DMS 273 (cell line): ENCODE measurements around the gene KCNJ6.
"Not testable (repeated sequence)": the region's sequence is repeated elsewhere in the genome, so short reads cannot be mapped to it uniquely, and the experiment has no call there.

Experiments
- DNase-seq: peaks from one replicate; lab custom pipeline; 2025; ENCODE audit not compliant: unreplicated experiment; lab: John Stamatoyannopoulos, UW

The KCNJ6 gene

GRCh38 chr21:37916310-37917051, at the start of gene KCNJ6:
TSS of gene KCNJ6 (minus strand) at chr21:37916457. CDS start at chr21:37840682, 75,775 bp downstream.
- DNase-seq, result peak; percentile 95

GRCh38 chr21:37965088-37965805, 49.0 kb upstream of the KCNJ6 start:
- DNase-seq, result no peak

- DNase-seq, result no peak
These were observed 42.3 kb upstream of the KCNJ6 start for GRCh38 chr21:37958537-37958936.

- no peak for DNase-seq
These were observed 40.5 kb upstream of the KCNJ6 start for GRCh38 chr21:37956772-37957171.

GRCh38 chr21:37945036-37945435, 28.8 kb upstream of the KCNJ6 start:
- DNase-seq, result no peak

- DNase-seq, result no peak
These were observed 28.2 kb upstream of the KCNJ6 start for GRCh38 chr21:37944496-37944895.

GRCh38 chr21:37940691-37941090, 24.4 kb upstream of the KCNJ6 start:
- no peak for DNase-seq

GRCh38 chr21:37939838-37940237, 23.6 kb upstream of the KCNJ6 start:
- DNase-seq, result no peak

GRCh38 chr21:37939251-37939650, 23.0 kb upstream of the KCNJ6 start:
- DNase-seq, result no peak

GRCh38 chr21:37937668-37938067, 21.4 kb upstream of the KCNJ6 start:
- no peak for DNase-seq

- no peak for DNase-seq
These were observed 19.9 kb upstream of the KCNJ6 start for GRCh38 chr21:37936010-37936785.

GRCh38 chr21:37932936-37933335, 16.7 kb upstream of the KCNJ6 start:
- no peak for DNase-seq

GRCh38 chr21:37927711-37928110, 11.5 kb upstream of the KCNJ6 start:
- no peak for DNase-seq

- no peak for DNase-seq
These were observed 4.8 kb upstream of the KCNJ6 start for GRCh38 chr21:37921091-37921490.

GRCh38 chr21:37920302-37920701, 4.0 kb upstream of the KCNJ6 start:
- DNase-seq, result not testable (repeated sequence)

GRCh38 chr21:37917612-37918011, 1.4 kb upstream of the KCNJ6 start:
- no peak for DNase-seq

GRCh38 chr21:37915941-37916309, 332 bp downstream of the KCNJ6 start:
- no peak for DNase-seq

- peak; percentile 60 for DNase-seq
These were observed 753 bp downstream of the KCNJ6 start for GRCh38 chr21:37915497-37915911.

GRCh38 chr21:37912616-37913015, 3.6 kb downstream of the KCNJ6 start:
- DNase-seq, result no peak

- no peak for DNase-seq
These were observed 6.3 kb downstream of the KCNJ6 start for GRCh38 chr21:37909936-37910335.

GRCh38 chr21:37908691-37909090, 7.6 kb downstream of the KCNJ6 start:
- DNase-seq, result no peak

GRCh38 chr21:37907076-37907475, 9.2 kb downstream of the KCNJ6 start:
- no peak for DNase-seq
